Kidney epithelial cell (primary cell): ENCODE measurements around the gene IL13RA2. TPM values are rescaled to one million over a fixed set of nuclear protein-coding genes. Genes with fewer than 3 reads are reported as not detected.

Source experiments
- DNase-seq: peaks from one replicate; pipeline ENCODE4 v3.0.0-alpha.2; 2010; ENCODE audit warnings: low read depth
- H3K27me3 ChIP-seq: 2 replicates; pipeline ENCODE4 v1.6.0; 2011; ENCODE audit warnings: low read length; ENCODE audit not compliant: control insufficient read depth, insufficient read depth
- H3K36me3 ChIP-seq: 2 replicates; pipeline ENCODE4 v1.5.1; 2011; ENCODE audit warnings: low read length; ENCODE audit not compliant: control insufficient read depth, insufficient read depth
- H3K4me3 ChIP-seq: 2 replicates; pipeline ENCODE4 v1.5.1; 2011; ENCODE audit warnings: low read depth, mild to moderate bottlenecking, control low read depth, low read length
- total RNA-seq: library from RNA; depleted of rRNA; stranded (reverse); fragments of >200 nt; gene quantifications from 2 replicates; pipeline ENCODE4 v1.2.3, GENCODE V29; 2015
- TF ChIP-seq, protein P1 (sequence below): IDR thresholded peaks from 2 replicates; pipeline ENCODE4 v1.5.1; 2011; ENCODE audit warnings: mild to moderate bottlenecking, moderate library complexity, low read length, control low read depth, inconsistent platforms; ENCODE audit not compliant: insufficient read depth, poor library complexity, severe bottlenecking

Gene IL13RA2
- total RNA-seq, 1 donor from 2014 or later: 0.25 TPM

DNA sequence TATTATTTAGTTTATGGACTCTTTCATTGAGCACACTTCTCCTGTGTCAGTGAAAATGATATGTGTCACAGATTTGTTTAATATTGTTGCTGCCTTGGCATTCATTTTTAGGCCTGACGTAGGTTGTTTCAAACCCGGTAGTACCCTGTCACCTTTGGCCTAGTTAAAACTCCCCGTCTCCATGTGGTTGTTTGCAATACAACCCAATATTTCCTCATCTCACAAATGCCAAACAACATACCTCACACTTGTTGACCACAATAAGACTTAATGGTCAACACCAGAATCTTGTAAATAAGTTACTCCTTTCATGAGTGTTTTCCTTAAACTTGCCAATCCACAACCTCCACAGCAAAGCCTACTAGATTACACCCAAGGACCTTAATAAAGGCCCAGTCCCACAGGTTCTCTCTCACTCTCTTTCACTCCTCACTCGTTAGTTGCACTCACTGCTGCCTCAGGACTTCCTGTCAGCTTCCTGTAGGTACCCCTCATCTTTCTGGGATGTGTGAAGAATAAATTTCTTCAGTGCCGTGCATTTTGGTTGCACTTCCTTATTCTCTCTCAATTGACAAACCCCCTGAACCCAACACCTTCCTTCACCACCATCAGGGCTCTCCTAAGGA lies 31.3 kb downstream of the IL13RA2 start:
- TF ChIP-seq, protein P1, sequence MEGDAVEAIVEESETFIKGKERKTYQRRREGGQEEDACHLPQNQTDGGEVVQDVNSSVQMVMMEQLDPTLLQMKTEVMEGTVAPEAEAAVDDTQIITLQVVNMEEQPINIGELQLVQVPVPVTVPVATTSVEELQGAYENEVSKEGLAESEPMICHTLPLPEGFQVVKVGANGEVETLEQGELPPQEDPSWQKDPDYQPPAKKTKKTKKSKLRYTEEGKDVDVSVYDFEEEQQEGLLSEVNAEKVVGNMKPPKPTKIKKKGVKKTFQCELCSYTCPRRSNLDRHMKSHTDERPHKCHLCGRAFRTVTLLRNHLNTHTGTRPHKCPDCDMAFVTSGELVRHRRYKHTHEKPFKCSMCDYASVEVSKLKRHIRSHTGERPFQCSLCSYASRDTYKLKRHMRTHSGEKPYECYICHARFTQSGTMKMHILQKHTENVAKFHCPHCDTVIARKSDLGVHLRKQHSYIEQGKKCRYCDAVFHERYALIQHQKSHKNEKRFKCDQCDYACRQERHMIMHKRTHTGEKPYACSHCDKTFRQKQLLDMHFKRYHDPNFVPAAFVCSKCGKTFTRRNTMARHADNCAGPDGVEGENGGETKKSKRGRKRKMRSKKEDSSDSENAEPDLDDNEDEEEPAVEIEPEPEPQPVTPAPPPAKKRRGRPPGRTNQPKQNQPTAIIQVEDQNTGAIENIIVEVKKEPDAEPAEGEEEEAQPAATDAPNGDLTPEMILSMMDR: no peak
- no peak for DNase-seq
- no peaks in the 10 kb centered on the region for H3K36me3 ChIP-seq
- no peak overlapping the region for H3K4me3 ChIP-seq
- no peaks in the 10 kb centered on the region for H3K27me3 ChIP-seq

- no peaks in the 10 kb centered on the region for H3K27me3 ChIP-seq
- no peaks in the 10 kb centered on the region for H3K36me3 ChIP-seq
- no peak overlapping the region for H3K4me3 ChIP-seq
- TF ChIP-seq, protein P1: no peak
- no peak for DNase-seq
Measured at GRCh38 chrX:114976292-114976691, 41.1 kb downstream of the IL13RA2 start.

DNA sequence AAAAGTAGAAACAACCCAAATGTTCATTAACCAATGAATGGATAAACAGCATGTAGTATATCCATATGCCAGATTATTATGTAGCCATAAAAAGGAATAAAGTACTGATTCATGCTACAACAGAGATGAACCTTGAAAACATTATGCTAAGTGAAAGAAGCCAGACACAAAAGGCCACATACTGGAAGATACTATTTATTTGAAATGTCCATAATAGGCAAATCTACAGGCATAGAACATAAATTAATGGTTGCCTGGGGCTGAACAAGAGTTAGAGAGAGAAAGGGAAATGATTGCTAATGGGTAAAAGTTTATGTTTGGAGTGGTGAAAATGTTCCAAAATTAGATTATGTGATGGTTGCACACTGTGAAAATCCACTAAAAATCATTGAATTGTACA lies 44.4 kb downstream of the IL13RA2 start:
- Histone ChIP-seq H3K4me3 (no peak overlapping the region), H3K36me3 (no peaks in the 10 kb centered on the region), H3K27me3 (no peaks in the 10 kb centered on the region)
- no peak for DNase-seq
- TF ChIP-seq, protein P1: no peak

DNA sequence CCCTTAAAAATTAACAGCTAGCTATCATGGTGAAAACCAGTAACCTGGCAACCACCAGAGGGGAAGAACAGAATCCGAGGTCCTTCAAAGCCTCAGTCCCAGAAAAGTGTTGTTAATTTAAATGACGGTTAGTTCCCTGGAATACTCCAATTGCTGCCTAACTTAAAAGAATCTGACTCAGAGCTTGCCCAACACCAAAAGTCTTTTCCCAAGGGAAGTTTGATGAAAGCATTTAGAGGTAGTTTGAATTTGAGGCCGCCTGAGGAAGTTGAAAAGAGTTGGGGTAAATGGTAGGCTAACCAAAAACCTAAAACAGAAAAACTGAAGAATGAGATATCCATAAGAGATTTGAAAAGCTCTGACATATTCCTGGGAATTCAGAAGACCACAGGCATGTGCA lies 46.6 kb downstream of the IL13RA2 start:
- Histone ChIP-seq H3K36me3 (no peaks in the 10 kb centered on the region), H3K4me3 (no peak overlapping the region), H3K27me3 (no peaks in the 10 kb centered on the region)
- DNase-seq: no peak
- TF ChIP-seq, protein P1: no peak

DNA sequence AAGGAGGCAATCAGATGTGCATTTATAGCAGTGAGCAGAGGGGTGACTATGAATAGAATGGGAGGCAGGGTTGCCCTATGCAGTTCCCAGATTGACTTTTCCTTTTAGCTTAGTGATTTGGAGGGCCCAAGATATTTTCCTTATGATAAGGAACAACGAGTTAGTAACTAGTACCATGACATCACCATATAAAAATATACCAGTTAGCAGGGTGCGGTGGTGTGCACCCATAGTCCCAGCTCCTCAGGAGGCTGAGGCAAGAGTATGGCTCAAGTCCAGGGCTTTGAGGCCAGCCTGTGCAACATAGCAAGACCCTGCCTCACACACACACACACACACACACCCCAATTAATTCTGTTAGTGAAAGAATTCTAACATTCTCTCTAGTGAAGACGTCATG lies 53.0 kb downstream of the IL13RA2 start:
- no peak for DNase-seq
- H3K4me3 ChIP-seq: no peak overlapping the region
- H3K36me3 ChIP-seq: no peaks in the 10 kb centered on the region
- TF ChIP-seq, protein P1: no peak
- no peaks in the 10 kb centered on the region for H3K27me3 ChIP-seq

DNA sequence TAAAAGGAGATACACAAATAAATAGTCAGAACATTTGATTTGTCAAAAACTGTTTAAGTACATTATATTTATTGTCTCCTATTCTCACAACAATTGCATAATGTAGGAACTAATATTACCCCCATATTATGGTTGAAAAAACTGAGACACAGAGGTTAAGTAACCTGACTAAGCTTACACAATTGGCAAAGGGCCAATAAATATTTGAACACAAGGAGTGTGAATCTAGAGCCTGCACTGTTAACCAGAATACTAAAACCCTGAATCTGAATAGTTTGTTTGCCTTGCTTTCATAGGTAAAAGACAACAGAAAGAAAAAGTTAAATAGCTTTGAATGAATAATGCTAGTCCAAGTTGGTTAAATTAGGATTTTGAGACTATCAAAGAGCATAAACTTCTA lies 55.2 kb downstream of the IL13RA2 start:
- Histone ChIP-seq H3K4me3 (no peak overlapping the region), H3K36me3 (no peaks in the 10 kb centered on the region), H3K27me3 (no peaks in the 10 kb centered on the region)
- no peak for DNase-seq
- TF ChIP-seq, protein P1: no peak
